Endometrial microvascular endothelial cells (primary cell): ENCODE data around the gene FOXN3. TPM values are rescaled to one million over a fixed set of nuclear protein-coding genes. Genes with fewer than 3 reads are reported as not detected.
"Not testable (repeated sequence)": the region's sequence is repeated elsewhere in the genome, so short reads cannot be mapped to it uniquely, and the experiment has no call there.

Experiments used
- in situ Hi-C: cut with HindIII; loops from 2 replicates; pipeline ENCODE4 v1.10.0; 2017; ENCODE audit warnings: low sequenced_read_pairs, low pct_unique_long_range_greater_than_20kb; ENCODE audit errors: inconsistent ontology term
- total RNA-seq: library from RNA; depleted of rRNA; stranded (reverse); fragments of >200 nt; gene quantifications from one replicate; pipeline ENCODE4 v1.2.3, GENCODE V29; 2015; ENCODE audit errors: inconsistent ontology term

Gene FOXN3
- total RNA-seq, 1 donor from 2014 or later: 49.3 TPM

GRCh38 chr14:89206389-89207031 is 210.5 kb downstream of the FOXN3 start:
- in situ Hi-C loops: no loop called here

GRCh38 chr14:89205137-89205740 is 211.8 kb downstream of the FOXN3 start:
- in situ Hi-C loops: no loop called here

DNA sequence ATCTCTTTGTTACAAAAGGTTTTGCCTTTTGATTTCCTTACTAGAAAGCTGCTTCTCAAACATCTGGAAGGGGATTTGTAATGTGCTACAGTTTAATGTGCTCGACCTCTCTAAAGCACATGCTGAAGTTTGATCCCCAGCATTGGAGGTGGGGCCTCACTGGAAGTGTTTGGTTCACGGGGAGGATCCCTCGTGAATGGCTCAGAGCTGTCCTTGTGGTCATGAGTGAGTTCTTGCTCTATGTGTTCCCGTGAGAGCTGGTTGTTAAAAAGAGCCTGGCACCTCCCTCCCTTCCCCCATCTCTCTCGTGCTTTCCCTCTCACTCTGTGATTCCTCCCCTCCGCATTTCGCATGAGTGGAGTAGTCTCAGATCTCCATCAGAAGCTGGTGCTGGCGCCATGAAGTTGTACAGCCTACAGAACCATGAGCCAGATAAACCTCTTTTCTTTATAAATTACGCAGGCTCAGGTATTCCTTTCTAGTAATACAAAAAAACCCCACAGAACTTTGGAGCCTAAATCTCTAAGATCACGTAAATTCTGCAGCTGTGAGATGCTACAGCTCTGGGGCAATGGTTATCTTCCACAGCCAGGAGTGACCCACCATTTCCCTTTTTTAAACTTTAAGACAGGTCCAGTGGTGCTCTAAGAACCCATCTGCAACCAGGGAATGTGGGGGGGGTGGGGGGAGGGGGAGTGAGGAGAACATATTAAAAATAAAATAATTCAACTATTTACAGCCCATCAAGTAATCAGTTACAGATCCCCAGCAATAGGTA is 214.4 kb downstream of the FOXN3 start:
- in situ Hi-C loops: no loop called here

GRCh38 chr14:89201645-89202044 is 215.4 kb downstream of the FOXN3 start:
- in situ Hi-C loops: no loop called here

GRCh38 chr14:89199357-89199756 is 217.7 kb downstream of the FOXN3 start:
- in situ Hi-C loops: not testable (repeated sequence)

- in situ Hi-C loops: no loop called here
These were observed 218.3 kb downstream of the FOXN3 start for GRCh38 chr14:89198544-89199329.

- in situ Hi-C loops: no loop called here
These were observed 219.4 kb downstream of the FOXN3 start for GRCh38 chr14:89197623-89198022.

GRCh38 chr14:89196545-89196944 is 220.5 kb downstream of the FOXN3 start:
- in situ Hi-C loops: no loop called here

GRCh38 chr14:89194376-89194775 is 222.7 kb downstream of the FOXN3 start:
- in situ Hi-C loops: no loop called here

GRCh38 chr14:89190765-89191513 is 226.1 kb downstream of the FOXN3 start:
- in situ Hi-C loops: no loop called here

DNA sequence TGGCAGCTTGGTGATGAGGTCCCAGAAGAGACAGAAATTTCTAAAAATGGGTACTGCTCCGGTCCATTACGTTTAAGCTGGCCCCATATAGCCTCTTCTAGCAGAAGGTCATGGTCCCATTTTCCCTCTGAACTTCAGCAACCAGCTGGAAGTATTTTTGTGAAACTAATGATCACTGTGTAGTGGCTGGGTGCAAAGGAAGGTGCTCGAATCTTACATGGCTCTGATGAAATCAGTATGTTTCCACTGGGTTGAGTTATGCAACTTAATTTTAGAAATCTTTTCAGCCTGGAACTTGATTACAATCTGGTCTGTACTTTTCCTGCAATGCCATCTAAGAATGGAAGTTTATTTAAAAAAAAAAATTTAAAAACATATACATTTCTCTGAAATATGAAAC is 228.5 kb downstream of the FOXN3 start:
- in situ Hi-C loops: no loop called here

GRCh38 chr14:89187501-89187900 is 229.5 kb downstream of the FOXN3 start:
- in situ Hi-C loops: no loop called here

GRCh38 chr14:89186856-89187376 is 230.1 kb downstream of the FOXN3 start:
- in situ Hi-C loops: no loop called here

GRCh38 chr14:89185919-89186855 is 230.8 kb downstream of the FOXN3 start:
- in situ Hi-C loops: no loop called here

- in situ Hi-C loops: no loop called here
These were observed 232.1 kb downstream of the FOXN3 start for GRCh38 chr14:89184952-89185351.

- in situ Hi-C loops: no loop called here
These were observed 234.7 kb downstream of the FOXN3 start for GRCh38 chr14:89182326-89182725.

- in situ Hi-C loops: no loop called here
These were observed 236.5 kb downstream of the FOXN3 start for GRCh38 chr14:89180546-89180945.
